ENCODE measurements around the gene ST8SIA4.
A peak's percentile ranks its signal among the peaks of the same experiment; 100 is the strongest.

ST8SIA4 gene

GRCh38 chr5:100828071-100828897, 74.8 kb downstream of the ST8SIA4 start:
- TF ChIP-seq CTCF (IDR thresholded peaks at IDR 0.05; ENCODE audit: extremely low read depth, missing control alignments): no peak
- DNase-seq (ENCODE audit: low spot score): peak; percentile 29

GRCh38 chr5:100827481-100827889, 75.6 kb downstream of the ST8SIA4 start:
- TF ChIP-seq CTCF (IDR thresholded peaks at IDR 0.05; ENCODE audit: extremely low read depth, missing control alignments): no peak
- DNase-seq (ENCODE audit: low spot score): no peak

GRCh38 chr5:100826133-100826532, 76.9 kb downstream of the ST8SIA4 start:
- no peak for TF ChIP-seq CTCF (IDR thresholded peaks at IDR 0.05; ENCODE audit: extremely low read depth, missing control alignments)
- no peak for DNase-seq (ENCODE audit: low spot score)

GRCh38 chr5:100824635-100825034, 78.4 kb downstream of the ST8SIA4 start:
- DNase-seq (ENCODE audit: low spot score): no peak
- no peak for TF ChIP-seq CTCF (IDR thresholded peaks at IDR 0.05; ENCODE audit: extremely low read depth, missing control alignments)

- no peak for DNase-seq (ENCODE audit: low spot score)
- TF ChIP-seq CTCF (IDR thresholded peaks at IDR 0.05; ENCODE audit: extremely low read depth, missing control alignments): no peak
These were observed 79.3 kb downstream of the ST8SIA4 start for GRCh38 chr5:100823812-100824211.

- TF ChIP-seq CTCF (IDR thresholded peaks at IDR 0.05; ENCODE audit: extremely low read depth, missing control alignments): no peak
- no peak for DNase-seq (ENCODE audit: low spot score)
These were observed 81.3 kb downstream of the ST8SIA4 start for GRCh38 chr5:100821751-100822150.

GRCh38 chr5:100818340-100818739, 84.7 kb downstream of the ST8SIA4 start:
- TF ChIP-seq CTCF (IDR thresholded peaks at IDR 0.05; ENCODE audit: extremely low read depth, missing control alignments): no peak

More at GRCh38 chr5:100818340-100818739, 84.7 kb downstream of the ST8SIA4 start:
- no peak for DNase-seq (ENCODE audit: low spot score)
